Peyer's patch (tissue), 4 donors: ENCODE measurements around the gene DRD2.

Experiments used
- CTCF ChIP-seq, 6 experiments: fragments of 450-650 bp in 4 of 6; fragments of 200-600 bp in 2 of 6; sonication (generic) in 1 of 6; IDR thresholded peaks; one replicate each; pipeline ENCODE4 v1.5.1; 2017 to 2019; ENCODE audit warnings: antibody characterized with exemption in 6 of 6, mild to moderate bottlenecking in 3 of 6, moderate library complexity in 1 of 6
- POLR2A ChIP-seq, 2 donors: fragments of 450-650 bp; IDR thresholded peaks; one replicate each; pipeline ENCODE4 v1.5.1; 2017; ENCODE audit warnings: antibody characterized with exemption in 2 of 2, mild to moderate bottlenecking in 2 of 2, moderate library complexity in 2 of 2

GRCh38 chr11:113436672-113437252, 38.4 kb downstream of the DRD2 start:
- TF ChIP-seq POLR2A (IDR thresholded peaks at IDR 0.05), result no peak
- TF ChIP-seq CTCF (IDR thresholded peaks at IDR 0.05), result no peak
